ENCODE data around the gene DNASE1L3.

The DNASE1L3 gene

DNA sequence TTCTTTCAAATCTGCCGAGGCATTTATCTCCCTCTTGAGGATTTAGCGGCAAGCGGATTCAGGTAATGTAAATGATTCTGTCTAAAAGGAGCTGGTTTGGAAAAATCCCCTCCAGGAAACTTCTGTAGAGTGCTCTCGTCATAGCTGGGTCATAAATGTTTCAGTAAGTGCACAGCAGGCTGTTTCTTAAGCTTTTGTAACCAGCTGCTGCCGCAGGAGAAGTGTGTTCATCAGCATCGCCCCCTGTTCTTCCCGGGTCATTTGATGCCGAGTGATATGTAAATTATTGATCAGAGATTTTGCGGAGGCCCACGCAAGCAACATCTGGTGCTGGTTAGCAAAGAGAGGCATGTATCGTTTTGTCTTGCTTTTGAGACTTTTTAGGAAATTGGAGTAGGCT is 53.1 kb downstream of the DNASE1L3 start:
- no peaks in the 10 kb centered on the region for H3K27me3 Mint-ChIP-seq (ENCODE audit: low read depth)
- no peak overlapping the region for H3K27ac Mint-ChIP-seq
- no peak overlapping the region for H3K4me3 Mint-ChIP-seq
- no peaks in the 10 kb centered on the region for H3K4me1 Mint-ChIP-seq (ENCODE audit: low read depth)
- H3K9me3 Mint-ChIP-seq: no peaks in the 10 kb centered on the region
- peaks cover 5% of the 10 kb centered on the region for H3K36me3 Mint-ChIP-seq (ENCODE audit: low read depth)
- no peak for DNase-seq (ENCODE audit: low spot score)

GRCh38 chr3:58155838-58156237 is 54.9 kb downstream of the DNASE1L3 start:
- Mint-ChIP-seq H3K27me3 (ENCODE audit: low read depth) (no peaks in the 10 kb centered on the region), H3K4me1 (ENCODE audit: low read depth) (no peaks in the 10 kb centered on the region), H3K9me3 (no peaks in the 10 kb centered on the region), H3K27ac (no peak overlapping the region), H3K4me3 (no peak overlapping the region), H3K36me3 (ENCODE audit: low read depth) (peaks cover 6% of the 10 kb centered on the region)
- DNase-seq (ENCODE audit: low spot score): no peak

DNA sequence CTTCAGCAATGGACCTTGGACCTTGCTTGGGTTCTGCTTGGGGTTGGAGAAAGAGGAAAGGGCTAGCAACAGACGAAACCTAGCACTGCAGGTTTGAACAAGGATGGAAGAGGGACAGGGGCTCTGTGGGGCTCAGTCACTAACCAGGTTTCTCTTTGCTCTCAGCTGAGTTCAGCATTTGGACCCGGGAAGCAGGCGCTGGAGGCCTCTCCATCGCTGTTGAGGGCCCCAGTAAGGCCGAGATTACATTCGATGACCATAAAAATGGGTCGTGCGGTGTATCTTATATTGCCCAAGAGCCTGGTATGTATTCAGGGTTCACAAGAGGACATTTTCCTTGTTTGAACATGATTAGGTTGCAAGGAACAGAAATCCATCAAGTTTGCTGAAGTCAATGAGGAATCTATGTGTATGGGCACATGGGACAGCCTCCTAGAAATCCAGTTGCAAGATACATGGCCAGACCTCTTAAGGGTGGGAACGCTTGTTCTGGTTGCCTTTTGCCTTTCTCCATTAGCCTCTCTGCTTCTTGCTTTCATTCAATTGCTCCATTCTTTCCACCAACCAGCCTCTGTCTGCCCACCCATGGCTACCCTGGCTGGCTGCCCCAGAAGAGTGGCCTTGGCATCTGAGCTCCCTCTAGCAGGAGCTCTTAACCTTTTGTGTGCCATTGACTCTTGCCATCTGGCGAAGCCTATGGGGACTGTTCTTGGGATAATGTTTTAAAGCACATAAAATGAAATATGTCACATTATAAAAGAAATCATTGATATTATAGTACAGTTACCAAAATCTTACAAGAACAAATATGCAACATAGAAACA is 55.9 kb downstream of the DNASE1L3 start:
- H3K27ac Mint-ChIP-seq: no peak overlapping the region
- no peaks in the 10 kb centered on the region for H3K27me3 Mint-ChIP-seq (ENCODE audit: low read depth)
- no peaks in the 10 kb centered on the region for H3K4me1 Mint-ChIP-seq (ENCODE audit: low read depth)
- H3K4me3 Mint-ChIP-seq: no peak overlapping the region
- no peak for DNase-seq (ENCODE audit: low spot score)
- H3K9me3 Mint-ChIP-seq: no peaks in the 10 kb centered on the region
- peaks cover 6% of the 10 kb centered on the region for H3K36me3 Mint-ChIP-seq (ENCODE audit: low read depth)

- Mint-ChIP-seq H3K27ac (no peak overlapping the region), H3K36me3 (ENCODE audit: low read depth) (peaks cover 13% of the 10 kb centered on the region), H3K4me3 (no peak overlapping the region), H3K27me3 (ENCODE audit: low read depth) (no peaks in the 10 kb centered on the region), H3K9me3 (no peaks in the 10 kb centered on the region), H3K4me1 (ENCODE audit: low read depth) (no peaks in the 10 kb centered on the region)
- no peak for DNase-seq (ENCODE audit: low spot score)
Observed at GRCh38 chr3:58153371-58153770, 57.4 kb downstream of the DNASE1L3 start.

GRCh38 chr3:58152225-58153015 is 58.4 kb downstream of the DNASE1L3 start:
- Mint-ChIP-seq H3K27ac (no peak overlapping the region), H3K4me1 (ENCODE audit: low read depth) (no peaks in the 10 kb centered on the region), H3K36me3 (ENCODE audit: low read depth) (peaks cover 15% of the 10 kb centered on the region), H3K4me3 (no peak overlapping the region), H3K27me3 (ENCODE audit: low read depth) (no peaks in the 10 kb centered on the region), H3K9me3 (no peaks in the 10 kb centered on the region)
- DNase-seq (ENCODE audit: low spot score): no peak

GRCh38 chr3:58151637-58152036 is 59.1 kb downstream of the DNASE1L3 start:
- Mint-ChIP-seq H3K36me3 (ENCODE audit: low read depth) (peaks cover 18% of the 10 kb centered on the region), H3K27ac (no peak overlapping the region), H3K27me3 (ENCODE audit: low read depth) (no peaks in the 10 kb centered on the region), H3K9me3 (no peaks in the 10 kb centered on the region), H3K4me3 (no peak overlapping the region), H3K4me1 (ENCODE audit: low read depth) (no peaks in the 10 kb centered on the region)
- no peak for DNase-seq (ENCODE audit: low spot score)

DNA sequence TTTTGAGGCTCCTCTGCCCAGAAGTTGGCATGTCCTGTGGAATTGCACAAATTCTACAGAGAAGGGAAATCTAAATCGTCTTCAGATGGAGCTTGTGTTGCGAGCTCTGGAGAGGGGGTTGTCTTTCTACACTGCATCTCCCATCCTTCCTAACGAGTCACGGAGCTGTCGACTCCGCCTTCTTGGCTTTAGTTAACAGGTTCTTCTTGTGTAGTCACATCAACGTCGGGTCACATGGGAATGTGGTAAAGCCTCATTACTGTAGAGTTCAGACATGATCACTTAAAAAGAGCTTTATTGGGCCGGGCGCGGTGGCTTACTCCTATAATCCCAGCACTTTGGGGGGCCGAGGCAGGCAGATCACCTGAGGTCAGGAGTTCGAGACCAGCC is 60.0 kb downstream of the DNASE1L3 start:
- Mint-ChIP-seq H3K27ac (no peak overlapping the region), H3K4me1 (ENCODE audit: low read depth) (no peaks in the 10 kb centered on the region), H3K4me3 (no peak overlapping the region), H3K27me3 (ENCODE audit: low read depth) (no peaks in the 10 kb centered on the region), H3K9me3 (no peaks in the 10 kb centered on the region), H3K36me3 (ENCODE audit: low read depth) (peaks cover 18% of the 10 kb centered on the region)
- DNase-seq (ENCODE audit: low spot score): no peak

DNA sequence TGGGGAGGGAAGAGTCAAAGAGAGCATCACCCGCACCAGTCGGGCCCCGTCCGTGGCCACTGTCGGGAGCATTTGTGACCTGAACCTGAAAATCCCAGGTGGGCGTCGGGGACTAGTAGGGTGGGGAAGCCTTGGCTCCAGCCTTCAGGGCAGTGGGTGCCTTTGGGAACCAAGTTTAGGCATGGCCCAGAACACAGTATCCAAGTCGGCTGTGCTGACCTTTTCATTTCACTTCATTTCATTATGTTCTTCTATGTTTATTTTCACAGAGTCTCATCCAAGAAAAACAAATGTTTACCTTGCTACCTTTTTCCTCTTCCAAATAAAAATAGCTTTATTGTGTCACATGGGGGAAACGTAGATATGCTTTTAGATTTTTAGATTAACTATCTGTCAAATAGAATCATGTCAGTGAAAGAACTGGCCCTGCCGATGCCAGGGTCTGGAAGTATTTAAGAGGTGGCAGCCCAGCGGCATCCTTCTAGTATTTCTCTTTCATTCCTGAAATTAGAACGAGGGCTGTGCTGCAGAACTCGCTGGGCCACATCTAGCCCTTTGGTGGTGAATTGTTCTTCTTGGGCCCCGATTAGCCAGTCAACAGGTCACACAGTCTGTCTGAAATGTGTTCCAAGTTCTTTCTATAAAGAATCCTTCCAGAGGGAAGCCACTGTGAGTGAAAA is 60.5 kb downstream of the DNASE1L3 start:
- H3K4me1 Mint-ChIP-seq (ENCODE audit: low read depth): no peaks in the 10 kb centered on the region
- no peaks in the 10 kb centered on the region for H3K27me3 Mint-ChIP-seq (ENCODE audit: low read depth)
- no peak overlapping the region for H3K4me3 Mint-ChIP-seq
- no peak for DNase-seq (ENCODE audit: low spot score)
- H3K27ac Mint-ChIP-seq: no peak overlapping the region
- no peaks in the 10 kb centered on the region for H3K9me3 Mint-ChIP-seq
- H3K36me3 Mint-ChIP-seq (ENCODE audit: low read depth): peaks cover 18% of the 10 kb centered on the region

- no peaks in the 10 kb centered on the region for H3K9me3 Mint-ChIP-seq
- H3K27me3 Mint-ChIP-seq (ENCODE audit: low read depth): no peaks in the 10 kb centered on the region
- no peaks in the 10 kb centered on the region for H3K4me1 Mint-ChIP-seq (ENCODE audit: low read depth)
- peaks cover 18% of the 10 kb centered on the region for H3K36me3 Mint-ChIP-seq (ENCODE audit: low read depth)
- H3K4me3 Mint-ChIP-seq: no peak overlapping the region
- DNase-seq (ENCODE audit: low spot score): no peak
- no peak overlapping the region for H3K27ac Mint-ChIP-seq
Observed at GRCh38 chr3:58148049-58148448, 62.7 kb downstream of the DNASE1L3 start.

GRCh38 chr3:58144478-58145325 is 66.1 kb downstream of the DNASE1L3 start:
- Mint-ChIP-seq H3K27ac (no peak overlapping the region), H3K36me3 (ENCODE audit: low read depth) (peaks cover 26% of the 10 kb centered on the region), H3K4me1 (ENCODE audit: low read depth) (no peaks in the 10 kb centered on the region), H3K9me3 (no peaks in the 10 kb centered on the region), H3K4me3 (no peak overlapping the region), H3K27me3 (ENCODE audit: low read depth) (no peaks in the 10 kb centered on the region)
- no peak for DNase-seq (ENCODE audit: low spot score)

DNA sequence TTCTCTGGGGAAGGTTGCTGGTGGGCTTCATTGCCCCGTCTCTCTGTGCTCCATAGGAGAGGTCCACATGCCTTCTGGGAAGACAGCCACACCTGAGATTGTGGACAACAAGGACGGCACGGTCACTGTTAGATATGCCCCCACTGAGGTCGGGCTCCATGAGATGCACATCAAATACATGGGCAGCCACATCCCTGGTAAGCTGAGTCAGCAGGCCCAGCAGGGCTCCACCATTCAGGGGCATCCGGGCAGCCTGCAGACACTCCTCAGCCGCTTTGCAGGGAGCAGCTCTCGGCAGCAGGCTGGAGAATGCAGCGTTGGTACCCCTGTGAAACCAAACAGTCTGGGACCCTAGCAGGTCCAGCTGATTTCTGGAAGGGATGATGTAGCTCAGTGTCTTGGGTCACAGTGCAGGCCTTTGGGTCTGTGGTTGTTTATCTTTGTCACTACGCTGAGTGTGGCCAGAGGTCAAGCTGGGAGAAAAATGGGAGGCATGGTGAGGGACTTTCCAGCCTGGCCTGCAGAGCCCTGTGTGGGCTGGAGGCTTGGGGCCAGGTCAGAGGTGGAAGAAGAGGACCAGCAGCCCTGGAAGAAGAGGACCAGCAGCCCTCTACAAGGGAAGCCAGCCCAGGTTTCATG is 67.2 kb downstream of the DNASE1L3 start:
- no peak for DNase-seq (ENCODE audit: low spot score)
- no peaks in the 10 kb centered on the region for H3K27me3 Mint-ChIP-seq (ENCODE audit: low read depth)
- H3K4me1 Mint-ChIP-seq (ENCODE audit: low read depth): no peaks in the 10 kb centered on the region
- no peak overlapping the region for H3K4me3 Mint-ChIP-seq
- peaks cover 27% of the 10 kb centered on the region for H3K36me3 Mint-ChIP-seq (ENCODE audit: low read depth)
- H3K9me3 Mint-ChIP-seq: no peaks in the 10 kb centered on the region
- no peak overlapping the region for H3K27ac Mint-ChIP-seq
